Activated CD4-positive, alpha-beta memory T cell treated with anti-CD3 and anti-CD28 coated beads for 36 hours (primary cell): ENCODE results near the gene INPP5B. TPM values are rescaled to one million over a fixed set of nuclear protein-coding genes. Genes with fewer than 3 reads are reported as not detected.

Source experiments
- CTCF ChIA-PET: fragments of 350-600 bp; sonication (Branson Sonifier 250); formaldehyde crosslinking; loops from one replicate; lab custom pipeline; 2021; ENCODE audit warnings: antibody characterized with exemption, inconsistent platforms; lab: Charles Lee
- POLR2A ChIA-PET: fragments of 350-600 bp; sonication (Branson Sonifier 250); formaldehyde crosslinking; loops from one replicate; lab custom pipeline; 2021; ENCODE audit warnings: antibody characterized with exemption; lab: Charles Lee
- DNase-seq: peaks from one replicate; pipeline ENCODE4 v3.0.0-alpha.2; 2020
- H3K27ac Mint-ChIP-seq: one replicate; pipeline ENCODE4 v1.8.0; 2021; ENCODE audit warnings: mixed read lengths
- H3K27me3 Mint-ChIP-seq: one replicate; pipeline ENCODE4 v1.8.0; 2021; ENCODE audit warnings: mixed read lengths
- H3K36me3 Mint-ChIP-seq: one replicate; pipeline ENCODE4 v1.8.0; 2021; ENCODE audit warnings: mixed read lengths
- H3K4me1 Mint-ChIP-seq: one replicate; pipeline ENCODE4 v1.8.0; 2021; ENCODE audit warnings: low read depth, mixed read lengths
- H3K4me3 Mint-ChIP-seq: one replicate; pipeline ENCODE4 v1.8.0; 2021; ENCODE audit warnings: mild to moderate bottlenecking, mixed read lengths
- H3K9me3 Mint-ChIP-seq: one replicate; pipeline ENCODE4 v1.8.0; 2021; ENCODE audit warnings: mixed read lengths
- intact Hi-C: fragments of 100-400 bp; cut with micrococcal nuclease; formaldehyde crosslinking; loops from one replicate; pipeline ENCODE4 v1.15.1; 2023
- total RNA-seq, 2 experiments: library from RNA; stranded (reverse); gene quantifications; one replicate each; pipeline ENCODE4 v1.2.3, GENCODE V29; 2021

Gene INPP5B
- total RNA-seq, 2 experiments from 2014 or later = 24.3 to 24.4 TPM

DNA sequence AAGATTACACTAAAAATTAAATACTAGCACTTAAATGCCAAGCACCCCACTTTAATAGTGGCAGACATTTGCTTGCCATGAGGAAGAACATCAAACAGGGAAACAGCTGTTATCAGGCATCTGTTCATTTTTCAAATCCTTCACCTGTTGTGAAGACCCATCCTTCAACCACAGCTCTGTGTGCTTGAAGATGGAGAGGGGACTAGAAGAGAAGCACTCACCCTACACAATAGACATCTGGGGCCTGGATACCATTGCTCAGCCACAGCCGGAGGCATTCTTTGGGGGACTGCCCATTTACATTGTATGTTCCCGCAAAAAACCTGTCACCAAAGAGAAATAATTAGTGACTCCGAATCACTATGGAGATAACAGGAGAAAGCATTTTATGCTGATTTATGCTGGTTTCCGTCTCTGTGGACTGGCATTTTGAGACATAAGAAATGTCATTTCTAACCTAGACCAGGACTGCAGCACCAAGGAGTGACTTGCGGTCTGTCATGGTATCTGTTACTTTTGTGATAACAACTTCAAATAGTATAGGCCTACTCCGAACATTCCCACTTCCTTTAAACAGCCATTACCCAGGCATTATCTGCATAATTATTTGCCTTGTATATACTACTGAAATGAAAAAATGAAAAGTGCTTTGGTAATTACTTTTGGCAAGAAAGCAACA, 58.7 kb downstream of the INPP5B start:
- POLR2A ChIA-PET = no interaction called here
- H3K36me3 Mint-ChIP-seq = peaks cover 34% of the 10 kb centered on the region
- no peak for DNase-seq
- H3K27ac Mint-ChIP-seq = no peak overlapping the region
- no peaks in the 10 kb centered on the region for H3K9me3 Mint-ChIP-seq
- CTCF ChIA-PET = interaction anchor here (2.0 kb wide), 1 partner anchor 43 kb away, joined by 5 read pairs; no protein-coding TSS in a partner anchor
- intact Hi-C loops = no loop called here
- peaks cover 10% of the 10 kb centered on the region for H3K4me1 Mint-ChIP-seq
- H3K4me3 Mint-ChIP-seq = no peak overlapping the region
- H3K27me3 Mint-ChIP-seq = no peaks in the 10 kb centered on the region

DNA sequence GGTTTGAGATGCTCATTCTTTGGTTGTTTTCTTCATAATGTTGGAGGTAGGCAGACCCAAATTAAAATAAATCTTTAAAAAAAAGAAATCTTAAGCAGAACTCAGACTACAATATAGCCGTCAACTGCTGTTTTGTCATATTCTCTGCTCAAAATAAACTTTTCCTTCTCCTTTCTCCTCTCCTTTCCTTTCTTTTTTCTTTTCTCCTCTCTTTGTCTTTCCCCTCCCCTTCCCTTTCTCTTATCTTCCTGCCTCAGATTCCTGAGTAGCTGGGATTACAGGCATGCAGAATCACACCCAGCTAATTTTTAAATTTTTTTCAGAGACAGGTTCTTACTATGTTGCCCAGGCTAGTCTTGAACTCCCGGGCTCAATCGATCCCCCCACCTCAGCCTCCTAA, 62.7 kb downstream of the INPP5B start:
- Mint-ChIP-seq H3K36me3 (peaks cover 41% of the 10 kb centered on the region), H3K27ac (peak overlapping the region; percentile 63), H3K9me3 (no peaks in the 10 kb centered on the region), H3K4me1 (peaks cover 9% of the 10 kb centered on the region), H3K27me3 (no peaks in the 10 kb centered on the region), H3K4me3 (no peak overlapping the region)
- POLR2A ChIA-PET = no interaction called here
- DNase-seq = no peak
- CTCF ChIA-PET = interaction anchor here (0.7 kb wide), 1 partner anchor 281 kb away, joined by 3 read pairs; no protein-coding TSS in a partner anchor
- intact Hi-C loops = no loop called here

DNA sequence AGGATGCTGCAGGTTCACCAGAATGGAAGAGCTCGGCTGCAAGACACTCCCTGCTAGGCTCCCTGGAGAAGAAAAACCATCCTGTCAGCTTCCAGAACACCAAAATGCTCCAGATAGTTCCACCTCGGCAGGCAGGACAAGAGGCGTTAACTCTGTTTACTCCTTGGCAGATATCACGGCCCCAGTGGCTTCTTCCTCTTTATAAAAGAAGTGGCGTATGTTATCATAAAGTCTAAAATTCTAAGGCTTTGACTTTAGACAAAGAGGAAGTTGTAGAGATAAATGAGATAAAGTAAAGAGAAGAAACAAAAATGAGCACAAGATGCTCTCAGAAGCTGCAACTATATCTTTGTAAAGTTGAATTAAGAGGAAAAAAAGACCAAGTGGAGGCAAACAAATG, 63.2 kb downstream of the INPP5B start:
- CTCF ChIA-PET = interaction anchor here (0.7 kb wide), 1 partner anchor 280 kb away, joined by 3 read pairs; no protein-coding TSS in a partner anchor
- Mint-ChIP-seq H3K4me3 (no peak overlapping the region), H3K27ac (peak overlapping the region; percentile 63), H3K4me1 (peaks cover 9% of the 10 kb centered on the region), H3K9me3 (no peaks in the 10 kb centered on the region), H3K27me3 (no peaks in the 10 kb centered on the region), H3K36me3 (peaks cover 39% of the 10 kb centered on the region)
- intact Hi-C loops = no loop called here
- DNase-seq = no peak
- POLR2A ChIA-PET = no interaction called here

DNA sequence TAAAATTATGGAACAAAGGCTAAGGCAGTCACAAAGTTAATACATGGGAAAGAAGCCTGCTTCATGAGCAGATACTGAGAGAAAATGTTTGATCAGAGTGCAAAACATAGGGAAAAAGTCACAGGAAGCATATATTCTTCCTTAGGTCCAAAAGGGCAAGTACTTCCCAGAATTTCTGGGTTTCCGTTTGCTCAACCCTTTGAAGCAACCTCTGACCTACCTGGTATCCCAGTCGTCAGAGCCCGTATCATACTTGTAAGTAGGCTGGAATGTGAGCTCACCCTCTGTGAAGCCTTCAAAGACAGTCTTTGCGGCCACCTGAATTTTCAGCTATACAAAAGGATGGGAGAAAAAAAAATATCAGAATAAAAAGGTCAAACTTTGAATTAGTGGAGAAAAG, 67.0 kb downstream of the INPP5B start:
- Mint-ChIP-seq H3K27me3 (no peaks in the 10 kb centered on the region), H3K4me3 (no peak overlapping the region), H3K4me1 (peaks cover 9% of the 10 kb centered on the region), H3K9me3 (no peaks in the 10 kb centered on the region), H3K36me3 (peaks cover 23% of the 10 kb centered on the region), H3K27ac (no peak overlapping the region)
- CTCF ChIA-PET = interaction anchor here (0.7 kb wide), 1 partner anchor 20 kb away, joined by 4 read pairs; no protein-coding TSS in a partner anchor
- POLR2A ChIA-PET = no interaction called here
- intact Hi-C loops = no loop called here
- DNase-seq = no peak

DNA sequence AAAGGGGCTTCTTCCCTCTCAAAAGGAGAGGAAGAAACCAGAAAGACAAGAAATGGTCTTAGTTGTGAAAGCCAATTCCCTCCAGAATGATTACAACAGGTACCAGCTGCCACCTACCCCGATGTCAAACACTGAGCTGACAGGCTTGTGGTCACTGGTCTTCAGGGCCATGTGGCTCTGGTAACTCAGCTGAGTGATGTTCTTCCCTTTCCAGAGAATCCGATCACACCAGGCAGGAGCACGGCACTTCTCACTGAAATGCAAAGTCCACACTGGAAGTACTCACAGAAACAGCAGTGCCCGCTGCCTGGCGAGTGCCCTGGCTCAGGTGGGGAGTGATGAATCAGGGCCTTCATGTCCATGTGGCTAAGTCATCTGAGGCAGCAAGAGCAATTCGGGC, 68.8 kb downstream of the INPP5B start:
- CTCF ChIA-PET = no interaction called here
- no peak for DNase-seq
- intact Hi-C loops = no loop called here
- H3K27me3 Mint-ChIP-seq = no peaks in the 10 kb centered on the region
- POLR2A ChIA-PET = no interaction called here
- no peaks in the 10 kb centered on the region for H3K9me3 Mint-ChIP-seq
- peaks cover 23% of the 10 kb centered on the region for H3K36me3 Mint-ChIP-seq
- no peak overlapping the region for H3K27ac Mint-ChIP-seq
- H3K4me3 Mint-ChIP-seq = no peak overlapping the region
- peaks cover 5% of the 10 kb centered on the region for H3K4me1 Mint-ChIP-seq

DNA sequence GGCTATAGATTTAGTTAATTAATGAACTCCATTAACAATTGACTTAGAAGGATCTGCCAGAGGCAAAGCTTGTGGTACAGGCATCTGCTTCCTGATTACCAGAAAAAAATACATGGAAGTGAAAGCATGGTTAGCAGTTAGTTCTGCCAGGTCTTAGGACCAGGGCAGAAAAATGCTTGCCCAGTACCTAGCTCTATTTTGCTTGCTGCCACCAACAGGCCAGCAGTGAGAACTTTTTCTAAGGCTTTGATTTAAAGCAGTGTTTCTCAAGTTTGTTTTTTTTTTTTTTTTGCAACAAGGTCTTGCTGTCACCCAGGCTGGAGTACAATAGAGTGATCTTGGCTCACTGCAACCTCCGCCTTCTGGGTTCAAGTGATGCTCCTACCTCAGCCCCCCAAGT, 71.0 kb downstream of the INPP5B start:
- no peak overlapping the region for H3K27ac Mint-ChIP-seq
- no peak overlapping the region for H3K4me3 Mint-ChIP-seq
- no peaks in the 10 kb centered on the region for H3K27me3 Mint-ChIP-seq
- H3K36me3 Mint-ChIP-seq = peaks cover 24% of the 10 kb centered on the region
- H3K9me3 Mint-ChIP-seq = no peaks in the 10 kb centered on the region
- POLR2A ChIA-PET = no interaction called here
- DNase-seq = no peak
- CTCF ChIA-PET = interaction anchor here (1.3 to 2.0 kb wide), 2 partner anchors 12 to 16 kb away, joined by 4 to 12 read pairs; partner anchors contain the start of gene MTF1
- peaks cover 4% of the 10 kb centered on the region for H3K4me1 Mint-ChIP-seq
- intact Hi-C loops = no loop called here

DNA sequence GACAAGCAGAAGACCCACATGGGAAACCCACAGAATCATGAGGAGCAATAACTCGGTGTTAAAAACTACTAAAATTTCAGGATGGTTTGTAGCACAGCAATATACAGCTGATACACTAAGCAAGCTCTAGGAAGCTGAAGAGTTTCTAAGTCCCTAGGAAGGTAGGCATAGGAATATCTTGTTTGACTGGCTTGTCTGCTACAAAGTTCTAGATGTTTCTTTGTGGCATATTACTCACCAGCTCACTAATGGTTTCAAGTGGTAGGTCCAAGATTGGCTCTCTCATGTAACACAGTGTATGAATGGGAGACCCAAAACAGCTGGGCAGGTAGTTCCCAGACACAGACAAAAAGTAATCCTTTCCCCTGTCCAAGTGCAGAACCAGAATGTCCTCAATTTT, 74.2 kb downstream of the INPP5B start:
- DNase-seq = no peak
- Mint-ChIP-seq H3K36me3 (peaks cover 25% of the 10 kb centered on the region), H3K27ac (no peak overlapping the region), H3K9me3 (no peaks in the 10 kb centered on the region), H3K4me1 (peaks cover 4% of the 10 kb centered on the region), H3K27me3 (no peaks in the 10 kb centered on the region), H3K4me3 (no peak overlapping the region)
- intact Hi-C loops = no loop called here
- POLR2A ChIA-PET = no interaction called here
- CTCF ChIA-PET = interaction anchor here (0.6 to 1.6 kb wide), 3 partner anchors 10 to 19 kb away, joined by 3 to 9 read pairs (median 6); partner anchors contain the start of gene MTF1

DNA sequence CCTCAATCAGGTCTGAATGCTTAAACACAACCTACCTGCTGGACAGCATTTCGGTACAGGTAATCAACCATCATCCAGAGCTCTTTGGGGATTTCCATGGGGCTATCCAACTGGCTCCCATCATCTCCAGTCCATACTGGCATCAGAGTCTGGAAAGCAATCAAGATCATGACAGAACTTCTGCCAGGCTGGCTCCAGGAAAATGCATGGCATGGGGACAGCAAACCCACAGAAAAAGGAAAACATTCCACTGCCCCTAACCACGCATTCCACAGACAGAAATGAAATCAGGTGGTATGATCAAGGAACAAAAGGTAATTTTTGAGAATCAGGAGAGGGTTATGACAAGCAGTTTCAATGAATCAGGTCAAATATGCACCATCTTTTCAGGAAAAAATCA, 78.4 kb downstream of the INPP5B start:
- intact Hi-C loops = loop anchor here (5.0 to 10.0 kb wide), 2 partner anchors 66 to 291 kb away; no protein-coding TSS in a partner anchor
- H3K36me3 Mint-ChIP-seq = peaks cover 20% of the 10 kb centered on the region
- no peak for DNase-seq
- no peaks in the 10 kb centered on the region for H3K27me3 Mint-ChIP-seq
- no peak overlapping the region for H3K4me3 Mint-ChIP-seq
- ChIA-PET POLR2A (no interaction called here), CTCF (no interaction called here)
- H3K4me1 Mint-ChIP-seq = peaks cover 11% of the 10 kb centered on the region
- H3K9me3 Mint-ChIP-seq = no peaks in the 10 kb centered on the region
- H3K27ac Mint-ChIP-seq = no peak overlapping the region

DNA sequence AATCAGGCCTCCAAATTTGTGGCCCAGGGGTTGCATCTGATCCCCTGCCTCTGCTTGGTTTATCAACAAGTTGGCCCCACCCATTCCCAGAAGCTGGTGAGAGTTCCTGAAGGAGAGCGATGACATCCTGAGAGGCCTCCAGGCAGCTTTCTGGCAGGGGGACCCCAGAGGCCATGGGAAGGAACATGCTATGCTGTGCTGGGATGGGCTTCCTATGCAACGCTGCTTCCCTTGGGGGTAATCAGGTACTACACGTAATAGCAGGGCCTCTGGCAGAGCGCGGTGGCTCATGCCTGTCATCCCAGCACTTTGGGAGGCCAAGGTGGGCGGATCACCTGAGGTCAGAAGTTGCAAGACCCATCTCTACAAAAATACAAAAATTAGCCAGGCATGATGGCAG, 79.1 kb downstream of the INPP5B start:
- peaks cover 11% of the 10 kb centered on the region for H3K4me1 Mint-ChIP-seq

DNA sequence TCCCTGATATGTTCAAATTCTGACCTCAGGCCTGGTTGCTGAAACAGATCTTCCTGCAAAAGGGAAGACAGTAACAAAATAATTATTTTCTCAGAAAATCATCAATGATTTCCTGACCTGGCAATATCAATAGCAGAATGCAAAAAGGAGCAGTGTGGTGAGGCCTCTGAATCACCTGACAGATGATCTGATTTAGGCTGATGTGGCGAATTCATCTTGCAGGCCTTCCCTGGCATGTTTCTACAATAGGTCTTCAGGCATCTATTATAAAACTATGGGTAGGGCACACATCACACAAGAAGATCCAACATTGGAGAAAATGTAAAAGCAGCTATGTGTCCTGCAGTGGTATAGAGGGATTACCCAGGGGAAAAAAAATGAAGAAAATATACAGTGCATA, 80.4 kb downstream of the INPP5B start:
- Mint-ChIP-seq H3K27me3 (no peaks in the 10 kb centered on the region), H3K36me3 (peaks cover 20% of the 10 kb centered on the region), H3K9me3 (no peaks in the 10 kb centered on the region), H3K27ac (peak overlapping the region; percentile 40), H3K4me1 (peaks cover 15% of the 10 kb centered on the region), H3K4me3 (no peak overlapping the region)
- ChIA-PET POLR2A (interaction anchor here (0.6 kb wide), 1 partner anchor 233 kb away, joined by 3 read pairs; no protein-coding TSS in a partner anchor), CTCF (no interaction called here)
- intact Hi-C loops = loop anchor here (5.0 to 10.0 kb wide), 2 partner anchors 68 to 289 kb away; no protein-coding TSS in a partner anchor
- DNase-seq = no peak

More for the DNA sequence above, 79.1 kb downstream of the INPP5B start:
- CTCF ChIA-PET = no interaction called here
- Mint-ChIP-seq H3K4me3 (no peak overlapping the region), H3K36me3 (peaks cover 18% of the 10 kb centered on the region), H3K27me3 (no peaks in the 10 kb centered on the region), H3K9me3 (no peaks in the 10 kb centered on the region), H3K27ac (no peak overlapping the region)
- POLR2A ChIA-PET = no interaction called here
- no peak for DNase-seq
- intact Hi-C loops = loop anchor here (5.0 to 10.0 kb wide), 2 partner anchors 67 to 290 kb away; no protein-coding TSS in a partner anchor

DNA sequence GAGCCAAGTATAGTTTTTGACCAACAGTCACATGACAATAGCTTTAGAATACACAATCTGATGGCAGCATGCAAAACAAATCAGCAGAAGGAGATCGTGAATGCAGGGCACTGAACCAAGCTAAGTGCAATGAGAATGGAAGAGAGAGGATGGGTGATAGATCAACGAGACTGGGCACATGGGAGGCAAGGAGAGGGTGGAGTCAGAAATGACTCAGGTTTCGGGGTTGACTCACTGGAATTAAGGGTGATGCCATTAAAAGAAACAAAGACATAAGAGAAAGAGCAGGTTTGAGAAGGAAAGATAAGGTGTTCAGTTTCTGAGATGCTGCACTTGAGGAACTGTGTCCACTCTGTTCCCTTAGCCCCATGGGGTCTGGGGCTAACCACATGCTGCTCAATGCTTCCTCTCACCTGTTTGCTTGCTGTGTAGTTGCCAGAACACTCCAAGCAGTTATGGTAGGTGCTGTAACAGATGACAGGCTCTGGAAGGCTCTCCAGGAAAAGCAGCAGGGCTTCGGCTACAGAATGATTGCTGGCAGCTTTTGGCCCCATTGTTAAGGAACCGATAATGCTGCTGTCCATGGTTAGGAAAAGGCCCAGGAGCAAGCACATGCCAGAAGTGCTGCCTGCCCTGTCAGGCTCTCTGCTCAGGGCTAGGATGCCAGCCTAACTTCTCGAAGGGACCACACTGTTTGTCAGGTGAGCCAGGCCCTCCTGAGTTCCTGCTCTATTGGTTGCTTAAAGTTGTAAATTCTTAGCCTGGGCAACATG, 81.3 kb downstream of the INPP5B start:
- intact Hi-C loops = loop anchor here (5.0 to 10.0 kb wide), 2 partner anchors 69 to 288 kb away; no protein-coding TSS in a partner anchor
- H3K4me3 Mint-ChIP-seq = no peak overlapping the region
- POLR2A ChIA-PET = no interaction called here

DNA sequence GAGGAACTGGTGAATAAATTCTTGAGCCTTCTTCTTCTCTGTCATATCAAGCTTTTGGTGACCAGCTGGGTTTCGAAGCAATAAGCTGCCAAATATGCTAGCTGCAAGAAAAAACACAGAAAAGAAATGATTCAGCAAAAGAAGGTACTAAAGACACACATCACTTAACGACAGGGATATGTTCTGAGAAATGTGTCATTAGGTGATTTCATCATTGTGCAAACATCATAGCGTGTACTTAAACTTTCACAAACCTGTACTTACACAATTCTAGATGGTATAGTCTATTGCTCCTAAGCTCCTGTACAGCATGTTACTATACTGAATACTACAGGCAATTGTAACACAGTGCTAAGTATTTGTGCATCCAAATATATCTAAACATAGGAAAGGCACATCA, 84.5 kb downstream of the INPP5B start:
- ChIA-PET CTCF (interaction anchor here (1.1 to 1.3 kb wide), 2 partner anchors 10 to 726 kb away, joined by 4 to 6 read pairs; no protein-coding TSS in a partner anchor), POLR2A (interaction anchor here (0.5 to 1.5 kb wide), 3 partner anchors 39 to 166 kb away, joined by 4 read pairs; partner anchors contain the start of gene C1orf122)
- H3K27me3 Mint-ChIP-seq = no peaks in the 10 kb centered on the region
- no peaks in the 10 kb centered on the region for H3K9me3 Mint-ChIP-seq
- intact Hi-C loops = loop anchor here (10.0 kb wide), 1 partner anchor 72 kb away; no protein-coding TSS in a partner anchor
- no peak for DNase-seq
- peaks cover 13% of the 10 kb centered on the region for H3K36me3 Mint-ChIP-seq
- peak overlapping the region; percentile 71 for H3K27ac Mint-ChIP-seq
- H3K4me3 Mint-ChIP-seq = no peak overlapping the region
- peaks cover 32% of the 10 kb centered on the region for H3K4me1 Mint-ChIP-seq

More for the DNA sequence above, 81.3 kb downstream of the INPP5B start:
- H3K9me3 Mint-ChIP-seq = no peaks in the 10 kb centered on the region
- peaks cover 17% of the 10 kb centered on the region for H3K36me3 Mint-ChIP-seq
- CTCF ChIA-PET = interaction anchor here (0.7 kb wide), 1 partner anchor 145 kb away, joined by 5 read pairs; no protein-coding TSS in a partner anchor
- peak overlapping the region; percentile 67 for H3K27ac Mint-ChIP-seq
- H3K4me1 Mint-ChIP-seq = peaks cover 15% of the 10 kb centered on the region
- DNase-seq = peak; percentile 71
- H3K27me3 Mint-ChIP-seq = no peaks in the 10 kb centered on the region
